ENCODE data around the gene AOC1. TPM values are rescaled to one million over a fixed set of nuclear protein-coding genes. Genes with fewer than 3 reads are reported as not detected.

The AOC1 gene
- total RNA-seq, 1 donor from 2014 or later = not detected

DNA sequence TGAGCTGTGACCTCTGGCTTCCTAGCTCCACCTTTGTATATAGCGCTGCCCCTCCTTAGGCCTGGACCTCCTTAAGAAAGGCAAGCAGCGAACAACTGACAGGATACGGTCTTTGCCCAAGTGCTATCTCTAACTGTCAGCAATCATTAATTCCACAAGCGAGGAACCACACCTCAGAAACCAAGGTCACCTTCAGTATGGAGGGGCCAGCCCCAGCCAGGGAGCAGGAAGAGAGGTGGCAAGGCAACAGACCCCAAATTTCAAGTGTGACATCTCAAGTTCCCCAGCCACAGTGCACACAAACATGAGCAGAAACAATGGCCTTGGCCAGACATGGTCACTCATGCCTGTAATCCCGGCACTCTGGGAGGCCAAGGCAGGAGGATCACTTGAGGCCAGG, 4.8 kb upstream of the AOC1 start:
- no peaks in the 10 kb centered on the region for H3K4me1 Mint-ChIP-seq
- DNase-seq = no peak
- no peak overlapping the region for H3K4me3 Mint-ChIP-seq
- H3K27me3 Mint-ChIP-seq = peaks cover 29% of the 10 kb centered on the region
- no peak overlapping the region for H3K27ac Mint-ChIP-seq
- intact Hi-C loops (cut with micrococcal nuclease) = no loop called here
- H3K9me3 Mint-ChIP-seq = no peaks in the 10 kb centered on the region
- no peaks in the 10 kb centered on the region for H3K36me3 Mint-ChIP-seq (ENCODE audit: low read depth)

DNA sequence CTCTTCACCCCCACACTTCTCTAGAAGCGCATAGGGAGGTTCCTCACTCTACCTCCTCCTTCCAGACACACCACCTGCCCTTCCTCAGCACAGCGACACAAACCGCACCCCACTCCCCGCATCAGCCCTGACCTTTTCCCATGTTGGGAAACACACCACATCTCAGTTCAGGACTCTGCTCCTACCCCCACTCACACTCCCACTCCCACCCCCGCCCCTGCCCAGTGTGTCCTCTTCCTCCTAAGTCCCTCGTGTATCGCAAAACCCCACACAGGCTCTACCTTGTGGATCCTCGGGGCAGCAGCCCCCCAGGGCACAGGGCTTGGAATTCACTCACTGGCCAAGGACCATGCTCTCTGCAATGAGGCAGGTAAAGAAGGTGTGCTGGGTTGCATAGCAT, 4.2 kb upstream of the AOC1 start:
- H3K4me3 Mint-ChIP-seq = no peak overlapping the region
- no peak for DNase-seq
- intact Hi-C loops (cut with micrococcal nuclease) = no loop called here
- no peaks in the 10 kb centered on the region for H3K4me1 Mint-ChIP-seq
- H3K27ac Mint-ChIP-seq = no peak overlapping the region
- no peaks in the 10 kb centered on the region for H3K36me3 Mint-ChIP-seq (ENCODE audit: low read depth)
- no peaks in the 10 kb centered on the region for H3K9me3 Mint-ChIP-seq
- peaks cover 34% of the 10 kb centered on the region for H3K27me3 Mint-ChIP-seq

DNA sequence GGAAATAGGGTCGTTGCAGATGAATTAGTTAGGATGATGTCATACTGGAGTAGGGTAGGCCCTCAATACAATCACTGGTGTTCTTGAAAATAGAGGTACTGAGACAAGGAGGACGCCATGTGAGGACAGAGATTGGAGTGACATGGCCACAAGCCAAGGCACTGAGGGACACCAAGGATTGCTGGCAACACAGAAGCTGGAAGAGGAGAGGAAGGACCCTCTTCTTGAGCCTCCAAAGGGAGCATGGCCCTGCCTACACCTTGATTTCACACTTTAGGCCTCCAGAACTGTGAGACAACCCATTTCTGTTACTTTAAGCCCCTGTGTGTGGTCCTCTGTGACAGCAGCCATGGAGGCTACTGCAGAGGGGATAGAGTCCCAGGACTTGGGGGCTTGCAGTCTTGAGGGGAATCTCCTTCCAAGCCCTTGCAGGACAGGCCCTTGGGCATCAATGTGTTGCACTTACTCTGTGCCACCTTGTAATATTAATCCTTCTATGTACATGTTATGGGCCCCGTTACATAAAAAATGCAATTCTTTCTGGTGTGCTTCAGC, 3.7 kb upstream of the AOC1 start:
- Mint-ChIP-seq H3K27ac (no peak overlapping the region), H3K9me3 (no peaks in the 10 kb centered on the region), H3K4me1 (no peaks in the 10 kb centered on the region), H3K4me3 (no peak overlapping the region), H3K36me3 (ENCODE audit: low read depth) (no peaks in the 10 kb centered on the region), H3K27me3 (peaks cover 34% of the 10 kb centered on the region)
- no peak for DNase-seq
- intact Hi-C loops (cut with micrococcal nuclease) = no loop called here

DNA sequence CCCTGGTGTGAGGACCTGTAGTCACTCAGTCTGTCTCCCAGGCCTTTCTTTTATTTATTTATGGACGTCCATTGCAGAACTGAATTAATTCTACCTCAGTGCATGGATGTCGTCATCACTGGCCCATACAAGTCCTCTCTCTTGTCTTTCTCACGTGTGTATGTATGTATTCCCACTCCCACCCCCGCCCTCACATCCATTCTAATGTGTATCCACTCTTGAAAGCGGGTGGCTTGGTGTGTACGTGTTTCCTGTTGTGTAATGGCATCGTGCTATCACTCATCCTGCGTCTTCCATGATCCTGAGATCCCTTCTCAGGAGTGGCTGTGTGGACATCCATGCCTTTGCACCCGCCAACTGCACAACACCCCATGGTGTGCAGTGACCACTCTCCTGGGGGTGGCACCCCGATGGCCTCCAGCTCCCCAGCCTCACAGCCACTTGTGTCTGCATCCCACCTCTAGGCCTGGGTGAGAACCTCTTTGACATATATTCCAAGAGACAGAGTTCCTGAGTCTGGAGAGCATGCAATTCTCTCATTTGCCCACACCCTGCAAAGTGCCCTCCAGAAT, 3.0 kb upstream of the AOC1 start:
- Mint-ChIP-seq H3K27me3 (peaks cover 30% of the 10 kb centered on the region), H3K36me3 (ENCODE audit: low read depth) (no peaks in the 10 kb centered on the region), H3K4me1 (no peaks in the 10 kb centered on the region), H3K9me3 (no peaks in the 10 kb centered on the region), H3K4me3 (no peak overlapping the region), H3K27ac (no peak overlapping the region)
- DNase-seq = no peak
- intact Hi-C loops (cut with micrococcal nuclease) = no loop called here

DNA sequence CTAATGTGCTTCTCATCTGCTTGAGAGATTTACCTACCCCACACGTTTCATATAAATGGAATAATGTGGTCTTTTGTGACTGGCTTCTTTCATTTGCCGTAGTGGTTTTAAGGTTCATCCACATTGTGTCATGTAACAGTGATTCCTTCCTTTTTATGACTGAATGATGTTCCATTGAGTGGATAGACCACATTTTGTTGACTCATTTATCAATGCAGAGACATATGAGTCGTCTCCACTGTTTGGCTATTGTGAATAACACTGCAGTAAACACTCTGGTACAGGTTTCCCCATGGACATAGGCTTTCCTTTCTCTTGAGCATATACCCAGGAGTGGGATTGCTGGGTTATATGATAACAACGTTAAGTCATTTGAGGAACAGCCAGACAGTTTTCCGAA, 2.0 kb upstream of the AOC1 start:
- Mint-ChIP-seq H3K9me3 (no peaks in the 10 kb centered on the region), H3K27me3 (peaks cover 30% of the 10 kb centered on the region), H3K4me3 (no peak overlapping the region), H3K27ac (no peak overlapping the region), H3K4me1 (no peaks in the 10 kb centered on the region), H3K36me3 (ENCODE audit: low read depth) (no peaks in the 10 kb centered on the region)
- DNase-seq = no peak
- intact Hi-C loops (cut with micrococcal nuclease) = no loop called here

GRCh38 chr7:150851492-150852370, 586 bp upstream of the AOC1 start:
- Mint-ChIP-seq H3K9me3 (no peaks in the 10 kb centered on the region), H3K36me3 (ENCODE audit: low read depth) (no peaks in the 10 kb centered on the region), H3K27ac (no peak overlapping the region), H3K4me1 (no peaks in the 10 kb centered on the region), H3K4me3 (no peak overlapping the region), H3K27me3 (peaks cover 30% of the 10 kb centered on the region)
- DNase-seq = no peak
- intact Hi-C loops (cut with micrococcal nuclease) = no loop called here

DNA sequence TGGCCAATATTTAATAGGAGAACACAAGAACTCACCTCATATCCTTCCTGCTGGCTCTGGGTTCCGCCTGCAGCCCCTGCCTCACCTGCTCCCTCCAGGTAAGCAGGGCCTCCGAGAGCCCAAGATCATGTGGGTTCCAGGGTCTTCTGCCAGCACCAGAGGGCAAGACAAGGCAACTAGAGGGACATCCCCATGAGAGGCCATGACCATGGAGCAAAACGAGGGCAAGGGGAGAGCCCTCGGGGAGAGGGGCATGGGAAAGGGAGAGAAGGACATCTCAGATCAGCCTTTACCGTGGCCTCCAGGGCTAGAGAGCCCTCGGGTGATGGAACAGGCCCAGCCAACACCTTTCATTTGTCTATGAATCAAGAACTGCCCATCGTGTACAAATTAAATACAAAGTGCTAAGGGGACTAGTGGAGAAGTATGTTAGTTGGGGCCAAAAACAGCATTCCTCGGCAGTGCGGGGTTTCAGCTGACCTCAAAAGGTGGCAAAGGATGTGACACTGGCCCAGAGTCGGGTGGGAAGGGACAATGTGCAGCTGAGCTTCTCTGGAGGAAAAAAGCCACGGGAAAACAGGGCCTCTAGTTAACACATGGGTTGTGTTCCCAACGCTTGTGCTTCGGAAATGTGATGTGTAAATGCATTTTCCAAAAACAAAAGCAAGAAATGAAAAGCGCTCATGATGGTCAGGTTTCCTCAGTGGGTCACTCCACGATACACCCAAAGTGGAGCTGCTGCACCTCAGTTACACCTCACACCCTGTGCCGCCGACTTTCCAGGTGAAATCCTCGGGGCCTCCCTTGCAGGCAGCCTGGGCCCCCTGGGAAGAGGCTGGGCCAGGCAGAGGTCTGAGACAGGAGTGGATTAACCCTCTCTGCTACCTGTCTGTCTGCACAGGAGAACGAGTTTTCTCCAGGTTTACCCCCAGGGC, 2.0 kb downstream of the AOC1 start:
- H3K36me3 Mint-ChIP-seq (ENCODE audit: low read depth) = no peaks in the 10 kb centered on the region

GRCh38 chr7:150855046-150855445, 2.7 kb downstream of the AOC1 start:
- no peaks in the 10 kb centered on the region for H3K4me1 Mint-ChIP-seq
- no peak overlapping the region for H3K27ac Mint-ChIP-seq
- H3K27me3 Mint-ChIP-seq = peaks cover 24% of the 10 kb centered on the region
- intact Hi-C loops (cut with micrococcal nuclease) = no loop called here
- H3K36me3 Mint-ChIP-seq (ENCODE audit: low read depth) = no peaks in the 10 kb centered on the region
- no peaks in the 10 kb centered on the region for H3K9me3 Mint-ChIP-seq
- no peak for DNase-seq
- no peak overlapping the region for H3K4me3 Mint-ChIP-seq

More for the DNA sequence above, 2.0 kb downstream of the AOC1 start:
- no peaks in the 10 kb centered on the region for H3K9me3 Mint-ChIP-seq
- no peak for DNase-seq
- peaks cover 30% of the 10 kb centered on the region for H3K27me3 Mint-ChIP-seq
- intact Hi-C loops (cut with micrococcal nuclease) = no loop called here
- H3K4me1 Mint-ChIP-seq = no peaks in the 10 kb centered on the region
- no peak overlapping the region for H3K4me3 Mint-ChIP-seq
- no peak overlapping the region for H3K27ac Mint-ChIP-seq

- H3K27me3 Mint-ChIP-seq = peaks cover 19% of the 10 kb centered on the region
- no peaks in the 10 kb centered on the region for H3K4me1 Mint-ChIP-seq
- intact Hi-C loops (cut with micrococcal nuclease) = no loop called here
- H3K27ac Mint-ChIP-seq = no peak overlapping the region
- no peaks in the 10 kb centered on the region for H3K9me3 Mint-ChIP-seq
- H3K36me3 Mint-ChIP-seq (ENCODE audit: low read depth) = no peaks in the 10 kb centered on the region
- DNase-seq = no peak
- no peak overlapping the region for H3K4me3 Mint-ChIP-seq
These were observed 3.4 kb downstream of the AOC1 start for GRCh38 chr7:150855476-150856302.

GRCh38 chr7:150856303-150857275, 4.3 kb downstream of the AOC1 start:
- H3K36me3 Mint-ChIP-seq (ENCODE audit: low read depth) = no peaks in the 10 kb centered on the region
- H3K4me3 Mint-ChIP-seq = no peak overlapping the region
- intact Hi-C loops (cut with micrococcal nuclease) = no loop called here
- H3K27ac Mint-ChIP-seq = no peak overlapping the region
- no peaks in the 10 kb centered on the region for H3K4me1 Mint-ChIP-seq
- no peak for DNase-seq
- peaks cover 14% of the 10 kb centered on the region for H3K27me3 Mint-ChIP-seq
- H3K9me3 Mint-ChIP-seq = no peaks in the 10 kb centered on the region

DNA sequence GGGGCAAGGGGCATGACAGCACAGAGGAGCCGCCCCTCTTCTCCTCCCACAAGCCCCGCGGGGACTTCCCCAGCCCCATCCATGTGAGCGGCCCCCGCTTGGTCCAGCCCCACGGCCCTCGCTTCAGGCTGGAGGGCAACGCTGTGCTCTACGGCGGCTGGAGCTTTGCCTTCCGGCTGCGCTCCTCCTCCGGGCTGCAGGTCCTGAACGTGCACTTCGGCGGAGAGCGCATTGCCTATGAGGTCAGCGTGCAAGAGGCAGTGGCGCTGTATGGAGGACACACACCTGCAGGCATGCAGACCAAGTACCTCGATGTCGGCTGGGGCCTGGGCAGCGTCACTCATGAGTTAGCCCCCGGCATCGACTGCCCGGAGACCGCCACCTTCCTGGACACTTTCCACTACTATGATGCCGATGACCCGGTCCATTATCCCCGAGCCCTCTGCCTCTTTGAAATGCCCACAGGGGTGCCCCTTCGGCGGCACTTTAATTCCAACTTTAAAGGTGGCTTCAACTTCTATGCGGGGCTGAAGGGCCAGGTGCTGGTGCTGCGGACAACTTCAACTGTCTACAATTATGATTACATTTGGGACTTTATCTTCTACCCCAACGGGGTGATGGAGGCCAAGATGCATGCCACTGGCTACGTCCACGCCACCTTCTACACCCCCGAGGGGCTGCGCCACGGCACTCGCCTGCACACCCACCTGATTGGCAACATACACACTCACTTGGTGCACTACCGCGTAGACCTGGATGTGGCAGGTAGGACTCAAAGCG, 5.1 kb downstream of the AOC1 start:
- no peak for DNase-seq
- H3K9me3 Mint-ChIP-seq = no peaks in the 10 kb centered on the region
- no peaks in the 10 kb centered on the region for H3K36me3 Mint-ChIP-seq (ENCODE audit: low read depth)
- H3K4me3 Mint-ChIP-seq = no peak overlapping the region
- peaks cover 11% of the 10 kb centered on the region for H3K27me3 Mint-ChIP-seq
- no peaks in the 10 kb centered on the region for H3K4me1 Mint-ChIP-seq
- no peak overlapping the region for H3K27ac Mint-ChIP-seq
- intact Hi-C loops (cut with micrococcal nuclease) = no loop called here

Data from activated CD4-positive, alpha-beta T cell treated with anti-CD3 and anti-CD28 coated beads, Interleukin-2, amount 10 ng/mL, durations not matched to agents 24 days and 14 days (primary cell).